Neural progenitor cell (in vitro differentiated cells): ENCODE data around the gene DELE1.

Source experiments
- EZH2phosphoT487 ChIP-seq: fragments of 200-600 bp; sonication (generic); IDR thresholded peaks from 2 replicates; pipeline ENCODE4 v1.6.1; 2017; ENCODE audit warnings: antibody characterized with exemption
- TF ChIP-seq, protein P1 (sequence below): fragments of 200-600 bp; sonication (generic); IDR thresholded peaks from 2 replicates; pipeline ENCODE4 v1.5.1; 2017; ENCODE audit warnings: antibody characterized with exemption, mild to moderate bottlenecking

DNA sequence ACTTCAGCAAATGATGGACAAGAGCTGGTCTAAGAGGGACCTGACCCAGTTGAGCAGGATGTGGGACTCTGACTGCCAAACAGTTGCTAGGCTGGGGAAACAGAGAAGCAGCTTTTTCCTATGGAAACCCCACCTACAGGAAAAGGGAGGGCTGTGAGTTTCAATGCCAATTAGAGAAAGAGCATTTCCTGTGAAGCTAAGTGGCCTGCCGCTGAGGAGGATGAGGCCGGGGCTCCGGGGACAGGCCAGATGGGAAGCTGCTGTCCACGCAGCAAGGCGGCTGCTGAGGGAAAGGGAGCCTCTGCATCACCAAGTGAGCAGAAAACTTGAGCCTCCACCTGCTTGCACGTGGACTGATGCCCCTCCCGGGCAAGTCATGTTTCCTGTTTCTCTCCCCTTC lies 34.4 kb downstream of the DELE1 start, which contains the start of gene PCDH12:
- TF ChIP-seq, protein P1, sequence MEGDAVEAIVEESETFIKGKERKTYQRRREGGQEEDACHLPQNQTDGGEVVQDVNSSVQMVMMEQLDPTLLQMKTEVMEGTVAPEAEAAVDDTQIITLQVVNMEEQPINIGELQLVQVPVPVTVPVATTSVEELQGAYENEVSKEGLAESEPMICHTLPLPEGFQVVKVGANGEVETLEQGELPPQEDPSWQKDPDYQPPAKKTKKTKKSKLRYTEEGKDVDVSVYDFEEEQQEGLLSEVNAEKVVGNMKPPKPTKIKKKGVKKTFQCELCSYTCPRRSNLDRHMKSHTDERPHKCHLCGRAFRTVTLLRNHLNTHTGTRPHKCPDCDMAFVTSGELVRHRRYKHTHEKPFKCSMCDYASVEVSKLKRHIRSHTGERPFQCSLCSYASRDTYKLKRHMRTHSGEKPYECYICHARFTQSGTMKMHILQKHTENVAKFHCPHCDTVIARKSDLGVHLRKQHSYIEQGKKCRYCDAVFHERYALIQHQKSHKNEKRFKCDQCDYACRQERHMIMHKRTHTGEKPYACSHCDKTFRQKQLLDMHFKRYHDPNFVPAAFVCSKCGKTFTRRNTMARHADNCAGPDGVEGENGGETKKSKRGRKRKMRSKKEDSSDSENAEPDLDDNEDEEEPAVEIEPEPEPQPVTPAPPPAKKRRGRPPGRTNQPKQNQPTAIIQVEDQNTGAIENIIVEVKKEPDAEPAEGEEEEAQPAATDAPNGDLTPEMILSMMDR: no peak
- no peak for TF ChIP-seq EZH2phosphoT487
